ENCODE measurements around the gene ATRAID.

GRCh38 chr2:27206346-27206745 is 5.5 kb upstream of the ATRAID start:
- TF ChIP-seq CTCF (conservative IDR thresholded peaks at IDR 0.05) (no peak), EZH2 (IDR thresholded peaks at IDR 0.05; ENCODE audit: low read depth) (no peak)

All from PC-9 (cell line).